Activated naive CD8-positive, alpha-beta T cell treated with anti-CD3 and anti-CD28 coated beads, Interleukin-2, amount 10 ng/mL, durations not matched to agents 7 days and 5 days (primary cell): Measurements from ENCODE around the gene NRCAM. TPM values are rescaled to one million over a fixed set of nuclear protein-coding genes. Genes with fewer than 3 reads are reported as not detected.

Source experiments
- ATAC-seq: fragments of 150-1000 bp; cut with Tn5 transposase; one replicate; pipeline ENCODE4 v1.10.0; 2021; ENCODE audit warnings: low read depth, moderate library complexity
- POLR2A ChIA-PET: fragments of 350-600 bp; sonication (Branson Sonifier 250); formaldehyde crosslinking; loops from one replicate; lab custom pipeline; 2021; ENCODE audit warnings: antibody characterized with exemption; lab: Charles Lee
- DNase-seq: peaks from one replicate; pipeline ENCODE4 v3.0.0; 2021
- H3K27ac Mint-ChIP-seq: one replicate; pipeline ENCODE4 v1.8.0; 2022; ENCODE audit warnings: mild to moderate bottlenecking, mixed read lengths
- H3K27me3 Mint-ChIP-seq: one replicate; pipeline ENCODE4 v1.8.0; 2022; ENCODE audit warnings: mild to moderate bottlenecking, moderate library complexity, mixed read lengths
- H3K36me3 Mint-ChIP-seq: one replicate; pipeline ENCODE4 v1.8.0; 2021; ENCODE audit warnings: mild to moderate bottlenecking, mixed read lengths
- H3K4me1 Mint-ChIP-seq: one replicate; pipeline ENCODE4 v1.8.0; 2021; ENCODE audit warnings: mixed read lengths
- H3K4me3 Mint-ChIP-seq: one replicate; pipeline ENCODE4 v1.8.0; 2022; ENCODE audit warnings: mild to moderate bottlenecking, moderate library complexity, mixed read lengths
- H3K9me3 Mint-ChIP-seq: one replicate; pipeline ENCODE4 v1.8.0; 2021; ENCODE audit warnings: mixed read lengths
- total RNA-seq, 2 experiments: library from RNA; stranded (reverse); gene quantifications; one replicate each; pipeline ENCODE4 v1.2.3, GENCODE V29; 2021

Gene NRCAM
- total RNA-seq, 2 experiments from 2014 or later: 0.50 to 0.99 TPM

GRCh38 chr7:108248821-108249220, 207.4 kb downstream of the NRCAM start:
- DNase-seq (no peak), ATAC-seq (no peak)
- Mint-ChIP-seq H3K27ac (no peak overlapping the region), H3K36me3 (no peaks in the 10 kb centered on the region), H3K9me3 (peaks cover 1% of the 10 kb centered on the region), H3K27me3 (no peaks in the 10 kb centered on the region), H3K4me1 (peaks cover 2% of the 10 kb centered on the region), H3K4me3 (no peak overlapping the region)
- POLR2A ChIA-PET: no interaction called here

GRCh38 chr7:108248418-108248817, 207.8 kb downstream of the NRCAM start:
- ATAC-seq: no peak
- Mint-ChIP-seq H3K4me1 (peaks cover 2% of the 10 kb centered on the region), H3K27ac (no peak overlapping the region), H3K36me3 (no peaks in the 10 kb centered on the region), H3K4me3 (no peak overlapping the region), H3K9me3 (peaks cover 1% of the 10 kb centered on the region), H3K27me3 (no peaks in the 10 kb centered on the region)
- POLR2A ChIA-PET: no interaction called here
- DNase-seq: no peak

GRCh38 chr7:108247614-108248013, 208.6 kb downstream of the NRCAM start:
- H3K36me3 Mint-ChIP-seq: no peaks in the 10 kb centered on the region
- peaks cover 2% of the 10 kb centered on the region for H3K4me1 Mint-ChIP-seq
- ATAC-seq (no peak), DNase-seq (no peak)
- no peaks in the 10 kb centered on the region for H3K27me3 Mint-ChIP-seq
- POLR2A ChIA-PET: no interaction called here
- no peak overlapping the region for H3K4me3 Mint-ChIP-seq
- no peak overlapping the region for H3K27ac Mint-ChIP-seq
- peaks cover 1% of the 10 kb centered on the region for H3K9me3 Mint-ChIP-seq

- POLR2A ChIA-PET: no interaction called here
- Mint-ChIP-seq H3K27me3 (no peaks in the 10 kb centered on the region), H3K9me3 (peaks cover 1% of the 10 kb centered on the region), H3K4me1 (peaks cover 2% of the 10 kb centered on the region), H3K36me3 (no peaks in the 10 kb centered on the region), H3K4me3 (no peak overlapping the region), H3K27ac (no peak overlapping the region)
- DNase-seq (no peak), ATAC-seq (no peak)
Observed at GRCh38 chr7:108246227-108246837, 209.9 kb downstream of the NRCAM start.

GRCh38 chr7:108245523-108246226, 210.6 kb downstream of the NRCAM start:
- H3K4me3 Mint-ChIP-seq: no peak overlapping the region
- no peak overlapping the region for H3K27ac Mint-ChIP-seq
- no peaks in the 10 kb centered on the region for H3K27me3 Mint-ChIP-seq
- H3K36me3 Mint-ChIP-seq: no peaks in the 10 kb centered on the region
- H3K4me1 Mint-ChIP-seq: peaks cover 2% of the 10 kb centered on the region
- POLR2A ChIA-PET: no interaction called here
- DNase-seq (no peak), ATAC-seq (no peak)
- peaks cover 1% of the 10 kb centered on the region for H3K9me3 Mint-ChIP-seq

GRCh38 chr7:108244110-108244509, 212.1 kb downstream of the NRCAM start:
- no peak overlapping the region for H3K4me3 Mint-ChIP-seq
- H3K9me3 Mint-ChIP-seq: peaks cover 1% of the 10 kb centered on the region
- POLR2A ChIA-PET: no interaction called here
- DNase-seq: no peak
- no peaks in the 10 kb centered on the region for H3K36me3 Mint-ChIP-seq
- peaks cover 2% of the 10 kb centered on the region for H3K4me1 Mint-ChIP-seq
- no peak overlapping the region for H3K27ac Mint-ChIP-seq
- H3K27me3 Mint-ChIP-seq: no peaks in the 10 kb centered on the region
- no peak for ATAC-seq

GRCh38 chr7:108239501-108240225, 216.6 kb downstream of the NRCAM start:
- DNase-seq (no peak), ATAC-seq (no peak)
- Mint-ChIP-seq H3K4me1 (peaks cover 4% of the 10 kb centered on the region), H3K36me3 (no peaks in the 10 kb centered on the region), H3K27ac (no peak overlapping the region), H3K27me3 (no peaks in the 10 kb centered on the region), H3K9me3 (no peaks in the 10 kb centered on the region), H3K4me3 (no peak overlapping the region)
- POLR2A ChIA-PET: no interaction called here

- Mint-ChIP-seq H3K36me3 (peaks cover 1% of the 10 kb centered on the region), H3K27ac (no peak overlapping the region), H3K27me3 (no peaks in the 10 kb centered on the region), H3K9me3 (no peaks in the 10 kb centered on the region), H3K4me1 (peaks cover 8% of the 10 kb centered on the region), H3K4me3 (no peak overlapping the region)
- ATAC-seq (no peak), DNase-seq (no peak)
- POLR2A ChIA-PET: no interaction called here
Observed at GRCh38 chr7:108236681-108237415, 219.4 kb downstream of the NRCAM start.

GRCh38 chr7:108235451-108236061, 220.7 kb downstream of the NRCAM start:
- peaks cover 1% of the 10 kb centered on the region for H3K36me3 Mint-ChIP-seq
- DNase-seq (no peak), ATAC-seq (no peak)
- no peak overlapping the region for H3K4me3 Mint-ChIP-seq
- H3K27ac Mint-ChIP-seq: no peak overlapping the region
- POLR2A ChIA-PET: no interaction called here
- no peaks in the 10 kb centered on the region for H3K27me3 Mint-ChIP-seq
- no peaks in the 10 kb centered on the region for H3K9me3 Mint-ChIP-seq
- peaks cover 8% of the 10 kb centered on the region for H3K4me1 Mint-ChIP-seq

GRCh38 chr7:108234971-108235450, 221.2 kb downstream of the NRCAM start:
- peaks cover 1% of the 10 kb centered on the region for H3K36me3 Mint-ChIP-seq
- POLR2A ChIA-PET: no interaction called here
- H3K9me3 Mint-ChIP-seq: no peaks in the 10 kb centered on the region
- DNase-seq (no peak), ATAC-seq (no peak)
- peaks cover 8% of the 10 kb centered on the region for H3K4me1 Mint-ChIP-seq
- H3K4me3 Mint-ChIP-seq: no peak overlapping the region
- H3K27ac Mint-ChIP-seq: no peak overlapping the region
- H3K27me3 Mint-ChIP-seq: no peaks in the 10 kb centered on the region

- H3K27me3 Mint-ChIP-seq: no peaks in the 10 kb centered on the region
- POLR2A ChIA-PET: no interaction called here
Observed at GRCh38 chr7:108234281-108234680, 222.0 kb downstream of the NRCAM start.

GRCh38 chr7:108232076-108232475, 224.2 kb downstream of the NRCAM start:
- Mint-ChIP-seq H3K36me3 (peaks cover 1% of the 10 kb centered on the region), H3K4me1 (peaks cover 8% of the 10 kb centered on the region), H3K4me3 (no peak overlapping the region), H3K27me3 (no peaks in the 10 kb centered on the region), H3K27ac (no peak overlapping the region), H3K9me3 (no peaks in the 10 kb centered on the region)
- no peak for ATAC-seq
- DNase-seq: no peak
- POLR2A ChIA-PET: no interaction called here

More at GRCh38 chr7:108234281-108234680, 222.0 kb downstream of the NRCAM start:
- peaks cover 1% of the 10 kb centered on the region for H3K36me3 Mint-ChIP-seq
- no peaks in the 10 kb centered on the region for H3K9me3 Mint-ChIP-seq
- ATAC-seq (no peak), DNase-seq (no peak)
- peaks cover 8% of the 10 kb centered on the region for H3K4me1 Mint-ChIP-seq
- no peak overlapping the region for H3K4me3 Mint-ChIP-seq
- no peak overlapping the region for H3K27ac Mint-ChIP-seq

- H3K4me1 Mint-ChIP-seq: peaks cover 7% of the 10 kb centered on the region
- no peak overlapping the region for H3K4me3 Mint-ChIP-seq
- peaks cover 1% of the 10 kb centered on the region for H3K36me3 Mint-ChIP-seq
- ATAC-seq: no peak
- no peak overlapping the region for H3K27ac Mint-ChIP-seq
- POLR2A ChIA-PET: no interaction called here
- H3K9me3 Mint-ChIP-seq: no peaks in the 10 kb centered on the region
- no peak for DNase-seq
- H3K27me3 Mint-ChIP-seq: no peaks in the 10 kb centered on the region
Observed at GRCh38 chr7:108231221-108231620, 225.0 kb downstream of the NRCAM start.
